ENCODE results near the gene MAP3K19. TPM values are rescaled to one million over a fixed set of nuclear protein-coding genes. Genes with fewer than 3 reads are reported as not detected.
"Not testable (repeated sequence)": the region's sequence is repeated elsewhere in the genome, so short reads cannot be mapped to it uniquely, and the experiment has no call there.

MAP3K19 gene
- total RNA-seq = 0.78 TPM

- DNase-seq = no peak
These were observed at the start of gene MAP3K19 for GRCh38 chr2:135047300-135047699. Gene MAP3K19, minus strand, starts transcription at chr2:135047447. Its CDS starts 22,800 bp downstream, at chr2:135024647.

- no peak for DNase-seq
These were observed 49.6 kb upstream of the MAP3K19 start for GRCh38 chr2:135096665-135097446.

GRCh38 chr2:135095591-135095990, 48.3 kb upstream of the MAP3K19 start:
- no peak for DNase-seq

- DNase-seq = no peak
These were observed 47.3 kb upstream of the MAP3K19 start for GRCh38 chr2:135094508-135094907.

GRCh38 chr2:135093670-135094330, 46.6 kb upstream of the MAP3K19 start:
- DNase-seq = no peak

- DNase-seq = no peak
These were observed 45.9 kb upstream of the MAP3K19 start for GRCh38 chr2:135093193-135093592.

GRCh38 chr2:135091681-135092080, 44.4 kb upstream of the MAP3K19 start:
- no peak for DNase-seq

- DNase-seq = not testable (repeated sequence)
These were observed 42.4 kb upstream of the MAP3K19 start for GRCh38 chr2:135089597-135089996.

- no peak for DNase-seq
These were observed 39.0 kb upstream of the MAP3K19 start for GRCh38 chr2:135086222-135086621.

- DNase-seq = no peak
These were observed 31.2 kb upstream of the MAP3K19 start for GRCh38 chr2:135078417-135078816.

- no peak for DNase-seq
These were observed 29.3 kb upstream of the MAP3K19 start for GRCh38 chr2:135076556-135076955.

GRCh38 chr2:135074216-135074615, 27.0 kb upstream of the MAP3K19 start:
- no peak for DNase-seq

GRCh38 chr2:135072125-135072997, 25.1 kb upstream of the MAP3K19 start:
- no peak for DNase-seq

GRCh38 chr2:135066710-135067109, 19.5 kb upstream of the MAP3K19 start:
- no peak for DNase-seq

GRCh38 chr2:135064149-135064548, 16.9 kb upstream of the MAP3K19 start:
- no peak for DNase-seq

GRCh38 chr2:135063210-135063609, 16.0 kb upstream of the MAP3K19 start:
- no peak for DNase-seq

GRCh38 chr2:135059577-135059976, 12.3 kb upstream of the MAP3K19 start:
- no peak for DNase-seq

GRCh38 chr2:135056790-135057189, 9.5 kb upstream of the MAP3K19 start:
- no peak for DNase-seq

GRCh38 chr2:135055182-135055786, 8.0 kb upstream of the MAP3K19 start:
- no peak for DNase-seq

GRCh38 chr2:135052997-135053474, 5.8 kb upstream of the MAP3K19 start:
- DNase-seq = no peak

- DNase-seq = peak; percentile 61
These were observed 5.0 kb upstream of the MAP3K19 start, which contains the start of gene RAB3GAP1 for GRCh38 chr2:135052042-135052876. Gene RAB3GAP1, plus strand, starts transcription at chr2:135052292. Its CDS starts 16 bp downstream, at chr2:135052308.
